Right lung (tissue), 5 donors: ENCODE data around the gene GCAT. TPM values are rescaled to one million over a fixed set of nuclear protein-coding genes. Genes with fewer than 3 reads are reported as not detected.
"Not testable (repeated sequence)": the region's sequence is repeated elsewhere in the genome, so short reads cannot be mapped to it uniquely, and the experiment has no call there.

Source experiments
- DNase-seq, 2 donors: peaks; one replicate each; pipeline ENCODE4 v3.0.0-alpha.2; 2013
- polyA plus RNA-seq, 5 donors: library from polyadenylated mRNA; unstranded; fragments of 120-200 nt; gene quantifications; one replicate each; pipeline versions ENCODE4 v1.2.1 to v1.2.3, GENCODE V29; 2013; ENCODE audit warnings: inconsistent platforms in 1 of 5, low replicate concordance in 1 of 5; ENCODE audit not compliant: insufficient read length in 5 of 5, insufficient read depth in 1 of 5

GCAT gene
- polyA plus RNA-seq, 5 donors = 6.9 to 12.6 (median 8.0) TPM

DNA sequence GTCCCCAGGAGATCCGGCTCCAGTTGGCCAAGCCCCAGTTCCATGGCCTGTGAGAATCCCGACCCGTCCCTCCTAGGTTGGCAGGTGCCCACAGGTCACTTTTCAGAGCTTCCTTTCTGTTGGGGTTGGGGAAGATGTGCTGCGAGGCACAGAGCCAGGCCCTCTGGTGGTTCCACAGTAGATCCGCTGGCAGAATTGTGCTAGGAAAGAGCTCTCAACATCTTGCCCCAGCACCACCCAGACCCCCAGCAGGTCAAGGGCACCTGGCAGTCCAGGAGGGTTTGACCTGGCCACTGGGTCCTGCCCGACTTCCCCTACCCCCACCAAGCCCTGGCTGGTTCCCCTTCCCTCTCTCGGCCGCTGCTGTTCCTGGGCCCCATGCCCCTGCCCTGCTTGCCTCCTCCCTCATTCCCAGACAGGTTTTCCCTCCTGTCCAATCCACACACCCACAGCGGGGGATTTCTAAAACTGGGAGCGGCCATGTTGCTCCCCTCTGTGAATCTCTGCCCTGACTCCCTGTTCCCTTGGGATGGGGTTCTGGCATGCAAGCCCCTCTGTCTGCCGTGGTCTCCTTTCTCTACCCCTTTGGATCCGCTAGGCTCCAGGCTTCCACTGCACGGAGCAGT lies 26.2 kb upstream of the GCAT start:
- DNase-seq = no peak

DNA sequence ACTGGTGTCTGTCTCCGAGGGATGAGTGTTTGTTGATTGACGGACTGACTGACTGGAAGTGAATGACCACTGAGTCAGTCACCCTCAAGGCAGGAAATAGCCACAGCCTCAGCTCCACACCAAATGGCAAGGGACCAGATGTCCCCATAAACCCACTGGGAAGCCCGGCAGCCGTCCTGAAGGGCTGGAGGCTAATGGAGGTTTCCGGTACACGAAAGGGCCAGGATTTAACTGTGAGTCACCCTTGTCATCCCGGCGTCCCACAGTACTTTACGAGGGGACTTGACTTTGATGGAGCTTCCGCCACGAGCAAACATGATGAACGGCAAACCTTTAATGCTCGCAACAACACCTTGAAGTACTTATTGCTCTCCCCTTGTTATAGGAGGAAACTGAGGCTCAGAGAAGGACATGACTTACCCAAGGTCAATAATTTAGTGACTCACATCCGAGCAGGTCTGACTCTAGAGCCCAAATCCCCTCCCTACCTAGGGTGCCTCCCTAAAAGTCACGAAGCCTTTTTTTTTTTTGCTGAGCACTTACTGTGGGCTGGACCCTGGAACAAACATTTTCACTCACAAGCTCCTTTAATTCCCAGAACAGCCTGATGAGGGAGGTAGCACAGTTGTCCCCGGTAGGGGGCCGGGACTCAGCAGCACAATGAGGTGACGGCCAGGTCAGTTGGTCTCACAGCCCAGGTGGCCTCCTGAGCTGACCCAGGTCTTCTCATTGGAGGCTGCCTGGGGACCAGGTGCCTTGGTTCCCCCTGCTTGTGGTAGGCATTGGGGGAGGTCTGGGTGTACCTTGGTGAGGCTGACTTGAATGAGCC lies 25.2 kb upstream of the GCAT start:
- no peak for DNase-seq

DNA sequence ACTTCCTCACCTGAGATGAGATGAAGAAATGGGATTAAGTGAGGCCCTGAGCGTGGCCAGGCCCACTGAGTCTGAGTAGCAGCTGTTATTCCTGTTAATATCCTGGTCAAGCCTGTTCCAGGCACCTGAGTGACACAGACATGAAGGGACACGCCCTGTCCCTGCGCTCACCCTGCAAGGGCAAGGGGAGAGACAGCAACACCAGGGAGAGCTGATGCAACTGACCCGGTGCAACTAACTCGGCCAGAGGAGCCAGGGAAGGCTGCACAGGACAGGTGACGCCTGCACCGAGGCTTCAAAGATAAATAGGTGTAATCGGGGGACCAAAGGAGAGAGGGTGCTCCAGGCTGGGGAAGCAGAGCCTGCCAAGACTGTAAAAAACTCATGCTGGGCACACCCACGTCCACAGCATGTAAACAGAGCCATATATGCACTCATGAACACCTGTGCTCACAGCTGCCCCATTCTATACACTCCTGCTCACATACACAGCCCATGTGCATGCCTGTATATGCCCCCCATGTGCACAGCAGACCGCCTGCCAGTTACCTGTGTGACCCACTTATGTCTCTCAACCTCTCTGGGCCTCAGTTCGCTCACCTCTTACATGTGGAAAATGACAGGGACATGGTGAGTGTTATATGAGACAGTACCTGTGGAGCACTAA lies 22.8 kb upstream of the GCAT start:
- DNase-seq = no peak

GRCh38 chr22:37790234-37790633 lies 17.5 kb upstream of the GCAT start:
- DNase-seq = no peak

GRCh38 chr22:37792494-37792893 lies 15.2 kb upstream of the GCAT start:
- no peak for DNase-seq

GRCh38 chr22:37794376-37794775 lies 13.4 kb upstream of the GCAT start:
- DNase-seq = no peak

GRCh38 chr22:37796079-37796478 lies 11.7 kb upstream of the GCAT start:
- DNase-seq = no peak

GRCh38 chr22:37797259-37797658 lies 10.5 kb upstream of the GCAT start:
- not testable (repeated sequence) for DNase-seq

DNA sequence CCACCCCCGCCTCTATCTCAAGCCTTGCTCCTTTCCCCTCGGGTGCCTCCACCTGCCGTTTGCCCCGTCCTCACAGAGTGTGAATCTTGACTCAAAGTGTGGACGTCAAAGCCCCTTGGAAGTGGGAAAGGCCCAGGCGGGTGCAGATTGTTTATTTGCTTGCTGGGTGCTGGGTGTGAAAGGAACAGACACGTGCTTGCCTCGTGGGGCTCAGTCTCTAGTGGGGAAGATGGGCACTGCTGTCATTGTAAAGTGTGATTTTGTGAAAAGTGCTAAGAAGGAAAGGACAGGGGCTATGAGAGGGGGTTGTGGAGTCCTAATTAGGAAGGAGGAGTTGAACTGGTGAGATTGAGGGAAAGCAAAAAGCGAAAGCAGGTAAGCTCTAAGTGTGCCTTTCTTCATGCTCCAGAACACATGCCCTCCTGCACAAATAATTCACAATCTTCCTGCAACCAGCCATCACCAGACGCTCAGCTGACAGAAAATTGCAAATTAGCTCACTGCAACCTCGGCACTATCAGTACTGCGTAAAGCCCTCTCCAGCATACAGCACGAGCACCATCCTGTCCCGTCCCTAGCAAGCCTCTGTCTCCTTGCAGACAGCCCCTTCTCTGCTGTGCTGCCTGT lies 9.7 kb upstream of the GCAT start:
- DNase-seq = no peak

- not testable (repeated sequence) for DNase-seq
Measured at GRCh38 chr22:37799979-37800378, 7.8 kb upstream of the GCAT start.

DNA sequence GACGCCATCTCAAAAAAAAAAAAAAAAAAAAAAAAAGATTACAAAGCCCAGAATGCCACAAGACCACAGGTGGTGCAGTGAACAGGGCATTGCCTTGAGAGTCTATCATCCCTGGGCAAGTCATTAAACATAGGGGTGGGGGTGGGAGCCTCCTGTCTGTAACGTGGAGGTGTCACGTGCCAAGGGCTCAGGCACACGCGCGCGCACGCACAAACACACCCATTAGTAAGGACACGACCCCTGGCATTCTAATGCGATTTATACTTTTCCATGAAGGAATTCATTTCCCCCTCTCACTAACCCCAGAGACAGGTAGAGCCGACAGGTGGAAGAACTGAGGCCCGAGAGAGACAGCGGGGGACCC lies 5.8 kb upstream of the GCAT start:
- no peak for DNase-seq

GRCh38 chr22:37802310-37803194 lies 5.2 kb upstream of the GCAT start:
- peak; percentile 84 to 85 for DNase-seq

DNA sequence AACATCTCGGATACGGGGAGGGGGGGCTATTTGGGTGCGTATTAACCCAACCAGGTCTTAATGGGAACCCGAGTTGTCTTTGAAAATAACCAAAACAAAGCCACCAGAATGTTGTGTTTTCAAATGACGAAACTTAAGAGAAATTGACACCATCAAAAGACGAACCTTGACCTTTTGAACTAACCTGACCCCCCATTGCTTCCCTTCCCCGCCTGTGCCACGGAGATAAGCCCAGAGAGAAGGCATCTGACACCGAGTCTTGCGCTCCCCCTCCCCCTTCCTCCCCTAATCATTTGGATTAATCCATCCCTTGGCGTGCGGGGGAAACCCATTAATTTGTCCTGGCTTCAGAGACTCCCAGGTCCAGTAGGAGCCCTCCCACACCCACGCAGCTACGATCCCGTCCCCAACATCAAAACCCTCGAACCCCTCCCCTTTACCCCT lies 4.5 kb upstream of the GCAT start:
- no peak for DNase-seq

DNA sequence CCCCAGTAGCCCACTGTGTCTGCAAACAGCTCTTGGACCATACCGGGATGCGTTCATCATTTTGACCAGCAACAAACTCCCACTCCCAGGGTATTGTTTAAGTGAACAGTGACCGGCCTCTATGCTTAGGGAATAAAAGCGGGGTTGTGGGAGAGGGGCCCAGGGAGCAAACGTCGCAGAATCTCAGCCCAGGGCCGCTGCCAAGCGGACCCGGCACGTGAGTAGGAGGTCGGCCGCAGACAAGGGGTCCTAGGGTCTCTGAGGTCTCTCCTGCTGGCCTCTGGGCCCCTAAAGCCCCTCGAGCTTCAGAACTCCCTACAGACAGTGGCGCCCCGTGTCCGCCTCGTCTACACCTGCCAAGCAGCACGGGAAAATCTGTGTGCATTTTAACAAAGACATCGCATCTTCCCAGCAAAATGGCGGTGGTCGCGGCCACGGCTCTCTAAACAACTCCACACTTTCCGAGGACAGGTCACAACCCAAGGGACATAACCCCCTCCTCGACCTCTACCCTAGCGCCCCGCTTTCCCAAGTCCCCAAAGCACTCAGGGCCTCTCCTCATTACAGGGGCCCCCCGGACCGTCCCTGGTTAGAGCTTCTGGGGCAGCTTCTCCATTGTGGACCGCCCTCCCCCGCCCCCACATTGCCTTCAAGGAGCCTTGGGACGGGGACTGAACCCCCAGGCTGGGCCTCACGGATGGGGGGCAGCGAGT lies 3.9 kb upstream of the GCAT start:
- no peak for DNase-seq

GRCh38 chr22:37804352-37804880 lies 3.3 kb upstream of the GCAT start:
- DNase-seq = no peak

DNA sequence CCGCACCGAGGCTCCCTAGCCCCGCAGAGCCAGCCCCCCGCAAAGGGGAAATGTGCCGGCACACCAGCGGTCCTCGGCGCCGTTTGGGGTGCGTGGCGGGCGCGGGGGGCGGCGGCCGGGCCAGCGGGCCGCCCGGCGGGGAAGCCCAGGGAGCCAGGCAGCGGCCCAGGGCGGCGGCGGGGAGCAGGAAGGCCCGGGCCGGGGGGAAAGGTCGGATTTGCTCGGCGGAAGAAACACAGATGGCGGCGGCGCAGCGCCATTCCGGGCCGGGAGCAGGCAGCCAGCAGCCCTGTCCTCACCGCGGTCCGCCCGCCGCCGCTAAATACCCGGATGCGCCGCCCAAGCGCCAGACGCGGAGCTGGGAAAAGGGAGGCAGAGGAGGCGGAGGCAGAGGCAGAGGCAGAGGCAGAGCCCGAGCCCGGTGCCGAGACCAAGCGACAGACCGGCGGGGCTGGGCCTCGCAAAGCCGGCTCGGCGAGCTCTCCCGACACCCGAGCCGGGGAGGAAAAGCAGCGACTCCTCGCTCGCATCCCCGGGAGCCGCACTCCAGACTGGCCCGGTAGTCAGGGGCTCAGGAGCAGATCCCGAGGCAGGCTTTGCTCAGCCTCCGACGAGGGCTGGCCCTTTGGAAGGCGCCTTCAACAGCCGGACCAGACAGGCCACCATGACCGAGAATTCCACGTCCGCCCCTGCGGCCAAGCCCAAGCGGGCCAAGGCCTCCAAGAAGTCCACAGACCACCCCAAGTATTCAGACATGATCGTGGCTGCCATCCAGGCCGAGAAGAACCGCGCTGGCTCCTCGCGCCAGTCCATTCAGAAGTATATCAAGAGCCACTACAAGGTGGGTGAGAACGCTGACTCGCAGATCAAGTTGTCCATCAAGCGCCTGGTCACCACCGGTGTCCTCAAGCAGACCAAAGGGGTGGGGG lies 2.6 kb upstream of the GCAT start:
- peak; percentile 91 to 92 for DNase-seq

- no peak for DNase-seq
Measured at GRCh38 chr22:37805810-37806277, 1.9 kb upstream of the GCAT start.

GRCh38 chr22:37806409-37807333 lies 1.1 kb upstream of the GCAT start:
- DNase-seq = no peak
